HepG2 (cell line): ENCODE measurements around the gene AGBL1. TPM values are rescaled to one million over a fixed set of nuclear protein-coding genes. Genes with fewer than 3 reads are reported as not detected.

Experiments used
- ATAC-seq: fragments of 200-7000 bp; cut with Tn5 transposase; 3 replicates; pipeline ENCODE4 v1.9.1; 2020; ENCODE audit warnings: mild to moderate bottlenecking, moderate library complexity
- BruUV-seq: library from RNA; stranded (reverse); fragments of 400-500 nt; replicated peaks from 2 replicates; lab custom pipeline; 2021; lab: Mats Ljungman, UMichigan
- CTCF ChIA-PET: fragments of 300-600 bp; formaldehyde crosslinking; extraction: SDS; loops from one replicate; lab custom pipeline; 2021; ENCODE audit warnings: low total read pairs, inconsistent platforms, low intra/inter-chr PET ratio; lab: Yijun Ruan, JAX
- POLR2A ChIA-PET: fragments of 350-600 bp; sonication (Branson Sonifier 250); formaldehyde crosslinking; loops from one replicate; lab custom pipeline; 2020; ENCODE audit warnings: antibody characterized with exemption, inconsistent platforms; lab: Yijun Ruan, JAX
- DNase-seq: peaks from one replicate; pipeline ENCODE4 v3.0.0-alpha.2; 2015; ENCODE audit warnings: low spot score
- FAIRE-seq: peaks from 3 replicates; lab custom pipeline; 2011; peaks lifted over from hg19 to GRCh38; lab: Jason Lieb, UNC
- H2AFZ ChIP-seq: one replicate; pipeline ENCODE4 v1.6.1; 2011; ENCODE audit warnings: low read length, inconsistent platforms
- H3K27ac ChIP-seq: fragments of 300-600 bp; 3 replicates; pipeline ENCODE4 v1.8.0; 2011; ENCODE audit warnings: mixed run types, mild to moderate bottlenecking, mixed read lengths, low read length, inconsistent platforms; ENCODE audit not compliant: insufficient read depth; ENCODE audit errors: extremely low read length
- H3K27me3 ChIP-seq, 2 experiments: fragments of 200-600 bp in 1 of 2; 2 replicates in 1 of 2; 3 replicates in 1 of 2; pipeline versions ENCODE4 v1.6.0 to v1.8.0; 2011; ENCODE audit warnings: low read length in 2 of 2, mild to moderate bottlenecking in 2 of 2, moderate library complexity in 2 of 2, inconsistent platforms in 1 of 2; ENCODE audit not compliant: insufficient read depth in 2 of 2, control insufficient read depth in 1 of 2
- H3K36me3 ChIP-seq, 2 experiments: fragments of 200-600 bp in 1 of 2; replicated peaks in 1 of 2; 2 replicates in 1 of 2; 3 replicates in 1 of 2; pipeline versions ENCODE4 v1.5.1 to v1.8.0; 2011; ENCODE audit warnings: low read length in 2 of 2, inconsistent platforms in 1 of 2; ENCODE audit not compliant: insufficient read depth in 2 of 2, control insufficient read depth in 1 of 2
- H3K4me1 ChIP-seq: 2 replicates; pipeline ENCODE4 v1.5.1; 2012; ENCODE audit warnings: low read length, inconsistent platforms; ENCODE audit not compliant: insufficient read depth
- H3K4me2 ChIP-seq: 2 replicates; pipeline ENCODE4 v1.6.0; 2011; ENCODE audit warnings: low read depth, low read length, inconsistent platforms
- H3K4me3 ChIP-seq, 3 experiments: fragments of 200-600 bp in 1 of 3; sonication (generic), shearing (Covaris generic) in 1 of 3; replicated peaks in 1 of 3; 2 replicates each; pipeline ENCODE4 v1.5.1; 2011 to 2016; ENCODE audit warnings: low read length in 3 of 3, inconsistent platforms in 2 of 3, low read depth in 2 of 3, mild to moderate bottlenecking in 2 of 3, control low read depth in 1 of 3, mixed read lengths in 1 of 3; ENCODE audit not compliant: insufficient read depth in 1 of 3
- H3K79me2 ChIP-seq: one replicate; pipeline ENCODE4 v1.6.1; 2011; ENCODE audit warnings: low read length, inconsistent platforms; ENCODE audit not compliant: insufficient read depth
- H3K9ac ChIP-seq: 2 replicates; pipeline ENCODE4 v1.6.0; 2011; ENCODE audit warnings: mild to moderate bottlenecking, low read depth, low read length, inconsistent platforms; ENCODE audit not compliant: insufficient read depth
- H3K9me3 ChIP-seq: 2 replicates; pipeline ENCODE4 v1.5.1; 2012; ENCODE audit warnings: mild to moderate bottlenecking, low read length
- H4K20me1 ChIP-seq: 2 replicates; pipeline ENCODE4 v1.6.0; 2011; ENCODE audit warnings: inconsistent platforms, mild to moderate bottlenecking, low read length, moderate library complexity; ENCODE audit not compliant: insufficient read depth
- ARNT ChIP-seq: fragments of 450-650 bp; IDR thresholded peaks from 2 replicates; pipeline ENCODE4 v1.6.1; 2017
- BCL6 ChIP-seq: IDR thresholded peaks from 2 replicates; pipeline ENCODE4 v1.6.1; 2016; ENCODE audit warnings: missing genetic modification reagents, missing compliant biosample characterization
- FLYWCH1 ChIP-seq: sonication (generic); formaldehyde crosslinking; IDR thresholded peaks from 2 replicates; pipeline ENCODE4 v1.8.1; 2023; ENCODE audit warnings: mild to moderate bottlenecking, missing genetic modification reagents
- MEIS1 ChIP-seq: sonication (generic); formaldehyde crosslinking; IDR thresholded peaks from 2 replicates; pipeline ENCODE4 v1.9.0; 2021; ENCODE audit warnings: mild to moderate bottlenecking, missing genetic modification reagents, moderate library complexity, borderline replicate concordance
- SOX5 ChIP-seq: IDR thresholded peaks from 2 replicates; pipeline ENCODE4 v1.6.1; 2016; ENCODE audit warnings: borderline replicate concordance
- TFAP4 ChIP-seq: sonication (generic); IDR thresholded peaks from 2 replicates; pipeline ENCODE4 v1.6.1; 2016; ENCODE audit warnings: low read depth, borderline replicate concordance
- YY1 ChIP-seq: IDR thresholded peaks from 2 replicates; pipeline ENCODE4 v1.6.1; 2011; ENCODE audit warnings: low read length, low read depth, moderate library complexity, mild to moderate bottlenecking; ENCODE audit not compliant: insufficient read depth, insufficient replicate concordance
- ZFP41 ChIP-seq: sonication (generic); formaldehyde crosslinking; IDR thresholded peaks from 2 replicates; pipeline ENCODE4 v1.4.0; 2020; ENCODE audit warnings: mild to moderate bottlenecking, missing genetic modification reagents, borderline replicate concordance
- ZNF121 ChIP-seq: sonication (generic); formaldehyde crosslinking; IDR thresholded peaks from 2 replicates; pipeline ENCODE4 v1.5.0; 2020; ENCODE audit warnings: mild to moderate bottlenecking, missing genetic modification reagents
- ZNF225 ChIP-seq: sonication (generic); formaldehyde crosslinking; IDR thresholded peaks from 2 replicates; pipeline ENCODE4 v1.4.0; 2020; ENCODE audit warnings: mild to moderate bottlenecking, missing genetic modification reagents
- ZNF326 ChIP-seq: sonication (generic); formaldehyde crosslinking; IDR thresholded peaks from 2 replicates; pipeline ENCODE4 v1.4.0; 2020; ENCODE audit warnings: missing genetic modification reagents, borderline replicate concordance
- ZNF546 ChIP-seq: sonication (generic); formaldehyde crosslinking; conservative IDR thresholded peaks from 2 replicates; pipeline ENCODE4 v1.8.1; 2023; ENCODE audit warnings: mild to moderate bottlenecking, missing genetic modification reagents
- ZSCAN21 ChIP-seq: sonication (generic); formaldehyde crosslinking; IDR thresholded peaks from 2 replicates; pipeline ENCODE4 v1.8.0; 2022; ENCODE audit warnings: mild to moderate bottlenecking, missing genetic modification reagents, moderate library complexity, borderline replicate concordance
- WGBS: methylation state at CpG from one replicate; pipeline ENCODE4 v1.1.6; 2017; ENCODE audit warnings: low lambda C conversion rate; 5-methylcytosine and 5-hydroxymethylcytosine counted together
- in situ Hi-C: cut with HindIII; loops from 2 replicates; pipeline ENCODE4 v1.10.0; 2017; ENCODE audit warnings: low pct_unique_long_range_greater_than_20kb; ENCODE audit not compliant: extremely low pct_ligation_motif_present
- intact Hi-C: fragments of 100-400 bp; cut with micrococcal nuclease; formaldehyde crosslinking; loops from one replicate; pipeline ENCODE4 v1.10.0; 2022; ENCODE audit not compliant: unreplicated experiment
- polyA plus RNA-seq, 8 experiments: library from polyadenylated mRNA; depleted of rRNA in 3 of 8; stranded (reverse) in 7 of 8; unstranded in 1 of 8; fragments of >200 nt; fragmentation: Illumina TruSeq in 4 of 8; extraction: Trizol in 4 of 8; gene quantifications; 2 replicates each; pipeline versions ENCODE4 v1.2.1 to v1.2.3, GENCODE V29; 2011 to 2016; ENCODE audit warnings: low read depth in 4 of 8, missing spikeins in 1 of 8, mixed read lengths in 1 of 8; ENCODE audit not compliant: insufficient read depth in 1 of 8
- total RNA-seq, 5 experiments: library from RNA; depleted of rRNA; stranded (reverse); fragments of >200 nt; fragmentation: Illumina TruSeq; extraction: Trizol; gene quantifications; 2 replicates each; pipeline ENCODE4 v1.2.3, GENCODE V29; 2016; ENCODE audit warnings: low read depth in 1 of 5

Gene AGBL1
- total and polyA plus RNA-seq, 2 of the 13 experiments (the other 11 are each of a cell fraction or from before 2014, with no cell fraction given), result 0.01 TPM; not detected in 1

GRCh38 chr15:86256628-86257027 lies 177.0 kb downstream of the AGBL1 start:
- Histone ChIP-seq H3K9me3 (no peaks in the 10 kb centered on the region), H2AFZ (no peak overlapping the region), H3K27ac (no peak overlapping the region), H4K20me1 (no peaks in the 10 kb centered on the region), H3K36me3 (no peaks in the 10 kb centered on the region), H3K4me2 (no peak overlapping the region), H3K9ac (no peak overlapping the region), H3K79me2 (no peaks in the 10 kb centered on the region), H3K4me1 (no peaks in the 10 kb centered on the region), H3K4me3 (no peak overlapping the region), H3K27me3 (no peaks in the 10 kb centered on the region)
- TF ChIP-seq YY1 (no peak), FLYWCH1 (CRISPR knock-in tag) (no peak), MEIS1 (CRISPR knock-in tag) (no peak), BCL6 (CRISPR knock-in tag) (no peak), ZSCAN21 (CRISPR knock-in tag) (no peak), ZNF326 (CRISPR knock-in tag) (no peak), SOX5 (no peak), ZNF546 (no peak), ZNF225 (CRISPR knock-in tag) (no peak), ARNT (no peak), ZFP41 (no peak), TFAP4 (no peak), ZNF121 (CRISPR knock-in tag) (no peak)
- BruUV-seq, result no TSS peak
- no peak for ATAC-seq
- in situ Hi-C loops, result no loop called here
- FAIRE-seq, result no peak
- DNase-seq, result no peak
- ChIA-PET POLR2A (no interaction called here), CTCF (no interaction called here)
- WGBS, result 30% methylated on average over 6 of the region's 6 CpGs
- intact Hi-C loops, result no loop called here
